ENCODE data around the gene PPP1R13B.

GRCh38 chr14:103894723-103895059, 47.3 kb upstream of the PPP1R13B start:
- no peak for TF ChIP-seq POLR2AphosphoS5 (IDR thresholded peaks at IDR 0.05; ENCODE audit: low read depth, low read length)
- TF ChIP-seq, protein P1, sequence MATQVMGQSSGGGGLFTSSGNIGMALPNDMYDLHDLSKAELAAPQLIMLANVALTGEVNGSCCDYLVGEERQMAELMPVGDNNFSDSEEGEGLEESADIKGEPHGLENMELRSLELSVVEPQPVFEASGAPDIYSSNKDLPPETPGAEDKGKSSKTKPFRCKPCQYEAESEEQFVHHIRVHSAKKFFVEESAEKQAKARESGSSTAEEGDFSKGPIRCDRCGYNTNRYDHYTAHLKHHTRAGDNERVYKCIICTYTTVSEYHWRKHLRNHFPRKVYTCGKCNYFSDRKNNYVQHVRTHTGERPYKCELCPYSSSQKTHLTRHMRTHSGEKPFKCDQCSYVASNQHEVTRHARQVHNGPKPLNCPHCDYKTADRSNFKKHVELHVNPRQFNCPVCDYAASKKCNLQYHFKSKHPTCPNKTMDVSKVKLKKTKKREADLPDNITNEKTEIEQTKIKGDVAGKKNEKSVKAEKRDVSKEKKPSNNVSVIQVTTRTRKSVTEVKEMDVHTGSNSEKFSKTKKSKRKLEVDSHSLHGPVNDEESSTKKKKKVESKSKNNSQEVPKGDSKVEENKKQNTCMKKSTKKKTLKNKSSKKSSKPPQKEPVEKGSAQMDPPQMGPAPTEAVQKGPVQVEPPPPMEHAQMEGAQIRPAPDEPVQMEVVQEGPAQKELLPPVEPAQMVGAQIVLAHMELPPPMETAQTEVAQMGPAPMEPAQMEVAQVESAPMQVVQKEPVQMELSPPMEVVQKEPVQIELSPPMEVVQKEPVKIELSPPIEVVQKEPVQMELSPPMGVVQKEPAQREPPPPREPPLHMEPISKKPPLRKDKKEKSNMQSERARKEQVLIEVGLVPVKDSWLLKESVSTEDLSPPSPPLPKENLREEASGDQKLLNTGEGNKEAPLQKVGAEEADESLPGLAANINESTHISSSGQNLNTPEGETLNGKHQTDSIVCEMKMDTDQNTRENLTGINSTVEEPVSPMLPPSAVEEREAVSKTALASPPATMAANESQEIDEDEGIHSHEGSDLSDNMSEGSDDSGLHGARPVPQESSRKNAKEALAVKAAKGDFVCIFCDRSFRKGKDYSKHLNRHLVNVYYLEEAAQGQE (IDR thresholded peaks at IDR 0.05; ENCODE audit: insufficient read depth in 1 of 2, low read depth in 2 of 2, low read length in 2 of 2) = no peak
- no peak for TF ChIP-seq TAF1 (IDR thresholded peaks at IDR 0.05; ENCODE audit: borderline replicate concordance, insufficient read depth, low read length)
